Smooth muscle cell (in vitro differentiated cells): ENCODE data around the gene NEDD4. TPM values are rescaled to one million over a fixed set of nuclear protein-coding genes. Genes with fewer than 3 reads are reported as not detected.
"Not testable (repeated sequence)": the region's sequence is repeated elsewhere in the genome, so short reads cannot be mapped to it uniquely, and the experiment has no call there.

Experiments used
- DNase-seq: peaks from one replicate; lab custom pipeline; 2025; ENCODE audit not compliant: unreplicated experiment; lab: John Stamatoyannopoulos, UW
- H2AFZ ChIP-seq: fragments of 200-600 bp; sonication (generic); 2 replicates; pipeline ENCODE4 v1.6.0; 2016; ENCODE audit warnings: antibody characterized with exemption, low read depth, mild to moderate bottlenecking
- H3F3A ChIP-seq: fragments of 200-600 bp; sonication (generic); 2 replicates; pipeline ENCODE4 v1.6.0; 2017; ENCODE audit warnings: antibody characterized with exemption, low read depth
- H3K27ac ChIP-seq: fragments of 200-600 bp; sonication (generic); 2 replicates; pipeline ENCODE4 v1.5.1; 2016; ENCODE audit warnings: low read depth, mild to moderate bottlenecking
- H3K27me3 ChIP-seq: fragments of 200-600 bp; sonication (generic); 2 replicates; pipeline ENCODE4 v1.6.1; 2016; ENCODE audit warnings: low read depth, mild to moderate bottlenecking
- H3K36me3 ChIP-seq: fragments of 200-600 bp; sonication (generic); 2 replicates; pipeline ENCODE4 v1.5.1; 2016; ENCODE audit warnings: low read depth
- H3K4me1 ChIP-seq: fragments of 200-600 bp; sonication (generic); 2 replicates; pipeline ENCODE4 v1.5.1; 2016; ENCODE audit warnings: low read depth
- H3K4me2 ChIP-seq: fragments of 200-600 bp; sonication (generic); 2 replicates; pipeline ENCODE4 v1.6.0; 2016; ENCODE audit warnings: mild to moderate bottlenecking
- H3K4me3 ChIP-seq: fragments of 200-600 bp; sonication (generic); 2 replicates; pipeline ENCODE4 v1.5.1; 2016; ENCODE audit warnings: mild to moderate bottlenecking
- H3K79me2 ChIP-seq: fragments of 200-600 bp; sonication (generic); 2 replicates; pipeline ENCODE4 v1.6.0; 2016; ENCODE audit warnings: low read depth, mild to moderate bottlenecking
- H3K9ac ChIP-seq: fragments of 200-600 bp; sonication (generic); 2 replicates; pipeline ENCODE4 v1.6.0; 2016; ENCODE audit warnings: low read depth
- H3K9me3 ChIP-seq: fragments of 200-600 bp; sonication (generic); replicated peaks from 2 replicates; pipeline ENCODE4 v1.5.1; 2016; ENCODE audit warnings: low read depth
- H4K20me1 ChIP-seq: fragments of 200-600 bp; sonication (generic); 2 replicates; pipeline ENCODE4 v1.6.0; 2016; ENCODE audit warnings: low read depth
- WGBS: methylation state at CpG from one replicate; pipeline ENCODE4 v1.1.7; 2016; ENCODE audit warnings: low lambda C conversion rate; 5-methylcytosine and 5-hydroxymethylcytosine counted together
- polyA plus RNA-seq: library from polyadenylated mRNA; unstranded; fragments of >200 nt; fragmentation: Nextera tagmentation; extraction: Ambion mirVana; gene quantifications from 2 replicates; pipeline ENCODE4 v1.2.1, GENCODE V29; 2016
- total RNA-seq: library from RNA; depleted of rRNA; stranded (reverse); fragments of >200 nt; gene quantifications from 2 replicates; pipeline ENCODE4 v1.2.3, GENCODE V29; 2014
- TF ChIP-seq, protein P1 (sequence below): fragments of 200-600 bp; sonication (generic); IDR thresholded peaks from 2 replicates; pipeline ENCODE4 v1.5.1; 2017; ENCODE audit warnings: borderline replicate concordance, mild to moderate bottlenecking, antibody characterized with exemption; ENCODE audit not compliant: insufficient read depth, poor library complexity, severe bottlenecking

Gene NEDD4
- total and polyA plus RNA-seq, 2 experiments from 2014 or later, result 6.6 to 34.5 TPM

DNA sequence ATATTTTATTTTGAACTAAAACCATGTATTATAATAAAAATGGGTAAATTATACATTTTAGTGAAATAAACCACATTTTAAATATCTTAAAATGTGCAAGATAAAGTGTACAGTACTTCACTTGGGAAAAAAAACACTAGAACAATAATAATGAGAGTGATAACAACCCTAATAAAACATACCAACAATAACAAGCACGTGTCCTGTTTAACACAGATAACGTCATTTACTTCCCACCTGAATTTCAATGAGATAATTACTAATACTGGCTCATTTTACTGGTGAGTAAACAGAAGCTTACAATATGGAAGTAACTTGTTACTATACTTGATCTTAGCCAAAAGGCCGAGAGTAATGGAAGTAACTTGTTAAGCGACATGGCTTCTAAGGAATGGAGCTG is 140.3 kb downstream of the NEDD4 start:
- no peak overlapping the region for H3K27ac ChIP-seq
- no peaks in the 10 kb centered on the region for H3F3A ChIP-seq
- WGBS, result 94% methylated on average over 4 of the region's 4 CpGs
- H2AFZ ChIP-seq, result no peak overlapping the region
- peaks cover 8% of the 10 kb centered on the region for H3K36me3 ChIP-seq
- H3K79me2 ChIP-seq, result no peaks in the 10 kb centered on the region
- H3K4me1 ChIP-seq, result no peaks in the 10 kb centered on the region
- H3K4me3 ChIP-seq, result no peak overlapping the region
- TF ChIP-seq, protein P1, sequence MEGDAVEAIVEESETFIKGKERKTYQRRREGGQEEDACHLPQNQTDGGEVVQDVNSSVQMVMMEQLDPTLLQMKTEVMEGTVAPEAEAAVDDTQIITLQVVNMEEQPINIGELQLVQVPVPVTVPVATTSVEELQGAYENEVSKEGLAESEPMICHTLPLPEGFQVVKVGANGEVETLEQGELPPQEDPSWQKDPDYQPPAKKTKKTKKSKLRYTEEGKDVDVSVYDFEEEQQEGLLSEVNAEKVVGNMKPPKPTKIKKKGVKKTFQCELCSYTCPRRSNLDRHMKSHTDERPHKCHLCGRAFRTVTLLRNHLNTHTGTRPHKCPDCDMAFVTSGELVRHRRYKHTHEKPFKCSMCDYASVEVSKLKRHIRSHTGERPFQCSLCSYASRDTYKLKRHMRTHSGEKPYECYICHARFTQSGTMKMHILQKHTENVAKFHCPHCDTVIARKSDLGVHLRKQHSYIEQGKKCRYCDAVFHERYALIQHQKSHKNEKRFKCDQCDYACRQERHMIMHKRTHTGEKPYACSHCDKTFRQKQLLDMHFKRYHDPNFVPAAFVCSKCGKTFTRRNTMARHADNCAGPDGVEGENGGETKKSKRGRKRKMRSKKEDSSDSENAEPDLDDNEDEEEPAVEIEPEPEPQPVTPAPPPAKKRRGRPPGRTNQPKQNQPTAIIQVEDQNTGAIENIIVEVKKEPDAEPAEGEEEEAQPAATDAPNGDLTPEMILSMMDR, result no peak
- no peaks in the 10 kb centered on the region for H4K20me1 ChIP-seq
- H3K27me3 ChIP-seq, result no peaks in the 10 kb centered on the region
- no peak for DNase-seq
- H3K9me3 ChIP-seq, result no peaks in the 10 kb centered on the region
- H3K9ac ChIP-seq, result no peak overlapping the region
- H3K4me2 ChIP-seq, result no peak overlapping the region

DNA sequence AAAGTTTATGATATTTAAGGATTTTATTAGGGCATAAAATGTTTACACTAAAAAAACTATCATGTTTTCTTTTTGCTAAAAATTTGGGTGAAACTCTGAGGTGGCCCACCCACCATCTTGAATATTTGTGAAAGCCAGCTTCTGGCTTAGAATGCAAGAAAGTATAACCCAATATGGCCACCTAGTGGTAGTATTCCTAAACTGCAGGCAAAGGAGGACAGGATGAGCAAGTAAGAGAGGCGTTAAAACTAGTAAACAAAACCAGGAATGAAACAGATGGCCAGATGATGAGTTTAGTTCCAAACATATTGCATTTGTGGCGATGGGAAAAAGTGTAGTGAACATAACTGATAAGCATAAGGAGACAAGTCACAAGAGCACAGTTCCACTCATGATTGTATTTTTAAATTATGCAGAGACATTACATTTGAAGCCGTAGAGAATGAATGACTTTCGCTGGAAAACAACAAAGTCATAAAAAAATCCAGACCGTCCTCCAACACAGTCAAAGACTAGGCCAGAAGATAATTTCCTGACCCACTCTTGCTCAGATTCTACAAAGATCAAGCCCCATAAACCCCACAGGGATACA is 147.2 kb downstream of the NEDD4 start:
- Histone ChIP-seq H3K79me2 (no peaks in the 10 kb centered on the region), H3K4me3 (no peak overlapping the region), H3K4me2 (no peak overlapping the region), H3F3A (no peaks in the 10 kb centered on the region), H3K9me3 (no peaks in the 10 kb centered on the region), H3K9ac (no peak overlapping the region), H3K27ac (no peak overlapping the region), H3K36me3 (peaks cover 4% of the 10 kb centered on the region), H3K4me1 (no peaks in the 10 kb centered on the region), H4K20me1 (no peaks in the 10 kb centered on the region), H2AFZ (no peak overlapping the region), H3K27me3 (no peaks in the 10 kb centered on the region)
- DNase-seq, result no peak
- TF ChIP-seq, protein P1, result peak; percentile 96
- WGBS, result 26% methylated on average over 5 of the region's 5 CpGs

DNA sequence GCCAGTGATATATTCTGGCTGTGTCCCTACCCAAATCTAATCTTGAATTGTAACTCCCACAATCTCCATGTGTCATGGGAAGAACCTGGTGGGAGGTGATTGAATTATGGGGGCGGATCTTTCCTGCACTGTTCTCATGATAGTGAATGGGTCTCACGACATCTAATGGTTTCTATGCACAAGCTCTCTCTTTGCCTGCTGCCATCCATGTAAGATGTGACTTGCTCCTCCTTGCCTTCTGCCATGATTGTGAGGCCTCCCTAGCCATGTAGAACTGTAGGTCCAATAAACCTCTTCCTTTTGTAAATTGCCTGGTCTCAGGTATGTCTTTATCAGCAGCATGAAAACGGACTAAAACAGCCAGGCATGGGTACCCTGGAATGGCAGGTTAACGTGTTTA is 150.5 kb downstream of the NEDD4 start:
- not testable (repeated sequence) for H3K27ac ChIP-seq, H3K79me2 ChIP-seq, H3K4me3 ChIP-seq, H4K20me1 ChIP-seq, H3K36me3 ChIP-seq, H3K4me2 ChIP-seq, H3F3A ChIP-seq, H3K9ac ChIP-seq, H3K9me3 ChIP-seq, H2AFZ ChIP-seq, DNase-seq, H3K4me1 ChIP-seq, H3K27me3 ChIP-seq
- 94% methylated on average over 4 of the region's 4 CpGs for WGBS

DNA sequence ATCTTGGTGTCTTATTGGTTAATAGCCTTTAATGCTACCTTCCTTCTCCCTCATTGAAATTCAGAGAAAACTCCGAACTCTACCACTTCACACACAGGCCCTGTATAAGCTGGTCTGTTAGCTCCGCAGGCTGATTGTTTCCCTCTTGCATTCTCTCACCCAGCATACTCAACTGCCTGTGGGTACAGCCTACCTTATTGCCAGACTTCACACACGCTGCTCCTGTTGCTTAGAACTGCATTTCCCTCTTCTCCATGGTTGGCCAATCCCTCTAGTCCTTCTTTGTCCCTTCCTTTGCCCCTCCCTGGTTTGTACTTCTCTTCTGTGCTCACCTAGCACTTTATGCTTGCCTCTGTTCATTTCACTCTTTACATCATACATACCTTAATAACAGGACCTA is 157.5 kb downstream of the NEDD4 start:
- WGBS, result 98% methylated on average over 3 of the region's 3 CpGs

More for the DNA sequence above, 157.5 kb downstream of the NEDD4 start:
- H3K4me1 ChIP-seq, result peaks cover 4% of the 10 kb centered on the region
- H3K9me3 ChIP-seq, result no peaks in the 10 kb centered on the region
- H3K79me2 ChIP-seq, result no peaks in the 10 kb centered on the region
- DNase-seq, result no peak
- TF ChIP-seq, protein P1, result no peak
- no peaks in the 10 kb centered on the region for H4K20me1 ChIP-seq
- H3K27me3 ChIP-seq, result no peaks in the 10 kb centered on the region
- no peak overlapping the region for H3K4me3 ChIP-seq
- no peaks in the 10 kb centered on the region for H3F3A ChIP-seq
- no peak overlapping the region for H3K9ac ChIP-seq
- H3K27ac ChIP-seq, result no peak overlapping the region
- H3K36me3 ChIP-seq, result peaks cover 2% of the 10 kb centered on the region
- no peak overlapping the region for H3K4me2 ChIP-seq
- H2AFZ ChIP-seq, result no peak overlapping the region
